VCaP (cell line): ENCODE results near the gene BCAR3.

Experiments used
- H3K27ac ChIP-seq: fragments of 450-650 bp; 2 replicates; pipeline ENCODE4 v1.5.1; 2017
- CTCF ChIP-seq: fragments of 450-650 bp; conservative IDR thresholded peaks from 2 replicates; pipeline ENCODE4 v1.5.1; 2017; ENCODE audit warnings: mild to moderate bottlenecking, moderate library complexity

The BCAR3 gene

DNA sequence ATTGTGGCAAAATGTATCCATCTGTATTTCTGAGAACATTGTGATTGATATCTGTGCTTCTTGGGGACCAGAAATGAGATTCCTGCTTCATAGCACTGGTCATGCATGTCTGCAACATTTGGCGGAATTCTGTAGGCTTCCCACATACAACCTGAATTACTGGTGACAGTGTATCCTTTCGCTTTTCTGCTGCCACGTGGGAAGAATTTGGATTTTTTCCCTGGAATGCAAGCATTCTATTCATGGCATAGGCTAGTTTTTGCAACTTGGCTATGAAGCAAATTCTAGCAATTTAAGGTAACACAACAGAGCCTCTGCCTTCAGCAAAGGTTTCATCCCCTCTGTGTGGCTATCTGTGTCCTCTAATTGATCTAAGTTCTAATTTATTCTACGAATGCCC lies 85.9 kb downstream of the BCAR3 start:
- H3K27ac ChIP-seq: peak overlapping the region; percentile 99; the same call in 1 of the 2 replicates
- TF ChIP-seq CTCF: no peak

DNA sequence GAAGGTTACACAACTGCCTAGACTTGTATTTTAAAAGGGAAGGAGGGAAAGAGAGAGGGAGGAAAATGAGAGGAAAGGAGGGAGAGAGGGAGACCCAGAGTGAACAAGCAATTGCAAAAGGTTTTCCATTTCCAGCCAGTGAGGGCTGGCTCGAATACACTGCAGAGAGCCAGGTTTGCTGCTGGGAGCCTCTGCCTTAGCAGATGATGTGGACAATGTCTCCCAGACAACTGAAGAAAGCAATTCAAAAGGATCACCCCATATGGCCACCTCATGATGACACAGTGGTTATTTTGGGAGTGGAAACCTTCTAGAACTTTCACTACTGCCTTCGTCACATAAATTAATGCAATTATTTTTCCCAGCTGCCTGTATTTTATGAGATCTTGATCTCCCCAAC lies 86.4 kb downstream of the BCAR3 start:
- H3K27ac ChIP-seq: peak overlapping the region; percentile 99; the same call in 1 of the 2 replicates
- TF ChIP-seq CTCF: no peak

GRCh38 chr1:93594603-93594880 lies 87.1 kb downstream of the BCAR3 start:
- H3K27ac ChIP-seq: peak overlapping the region; percentile 99; the same call in 1 of the 2 replicates

GRCh38 chr1:93593854-93594602 lies 87.6 kb downstream of the BCAR3 start:
- TF ChIP-seq CTCF: no peak
- H3K27ac ChIP-seq: peak overlapping the region; percentile 99

More at GRCh38 chr1:93594603-93594880, 87.1 kb downstream of the BCAR3 start:
- TF ChIP-seq CTCF: no peak

- no peak for TF ChIP-seq CTCF
- peak overlapping the region; percentile 99 for H3K27ac ChIP-seq
Measured at GRCh38 chr1:93592551-93592949, 89.1 kb downstream of the BCAR3 start.

DNA sequence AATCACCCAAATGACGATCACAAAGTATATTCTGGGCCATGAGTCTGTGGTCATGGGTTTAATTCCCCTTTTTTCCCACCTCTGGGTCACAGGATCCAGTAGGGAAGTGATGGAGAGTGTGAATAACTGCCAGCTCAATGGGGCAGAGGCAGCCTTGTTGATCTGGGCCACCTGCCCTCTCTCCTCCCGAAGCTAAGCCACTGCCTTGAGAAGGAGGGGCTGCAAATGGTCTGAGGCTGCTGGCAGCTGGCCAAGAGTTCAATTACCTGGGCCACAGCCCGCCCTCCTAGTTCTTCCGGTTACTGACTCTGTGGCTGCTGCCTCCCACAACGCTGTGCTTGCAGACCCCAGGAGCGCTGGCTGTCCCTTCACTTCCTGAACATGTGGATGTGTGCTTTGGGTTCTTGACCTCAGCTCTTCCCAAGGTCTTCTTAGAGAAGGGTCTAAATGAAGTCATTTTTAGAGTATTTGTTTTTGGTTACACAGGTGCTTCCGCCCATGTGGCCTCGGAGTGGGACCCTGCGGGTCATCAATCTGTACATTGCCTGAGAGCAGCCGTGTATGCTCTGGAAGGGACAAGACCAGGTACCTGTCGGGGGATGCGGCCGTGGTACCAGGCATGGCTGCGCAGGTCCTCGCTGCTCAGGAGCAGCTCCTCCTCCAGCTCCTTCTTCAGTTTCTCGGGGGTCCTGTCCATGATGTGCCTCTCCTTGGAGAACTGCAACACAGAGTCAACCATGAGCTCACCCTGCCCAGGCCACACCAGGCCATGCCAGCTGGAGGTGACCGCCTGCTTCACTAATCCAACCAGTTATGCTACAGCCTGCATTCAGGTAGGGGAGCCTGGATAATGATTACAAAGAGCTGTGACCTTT lies 89.7 kb downstream of the BCAR3 start:
- no peak for TF ChIP-seq CTCF
- peak overlapping the region; percentile 99 for H3K27ac ChIP-seq

DNA sequence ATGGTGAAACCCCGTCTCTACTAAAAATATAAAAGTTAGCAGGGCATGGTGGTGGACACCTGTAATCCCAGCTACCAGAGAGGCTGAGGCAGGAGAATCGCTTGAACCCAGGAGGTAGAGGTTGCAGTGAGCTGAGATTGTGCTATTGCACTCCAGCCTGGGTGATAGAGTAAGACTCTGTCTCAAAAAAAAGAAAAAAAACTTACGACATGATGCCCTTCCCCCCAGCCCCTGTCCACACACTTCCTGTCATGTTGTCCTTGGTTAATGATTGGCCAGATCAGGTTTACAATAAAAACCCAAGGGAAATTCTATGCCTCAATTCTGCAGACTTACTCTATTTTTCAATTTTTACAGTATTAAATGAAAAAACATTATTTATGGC lies 90.4 kb downstream of the BCAR3 start:
- peak overlapping the region; percentile 99 for H3K27ac ChIP-seq

GRCh38 chr1:93588955-93589354 lies 92.7 kb downstream of the BCAR3 start:
- H3K27ac ChIP-seq: peak overlapping the region; percentile 99; the same call in 1 of the 2 replicates
- no peak for TF ChIP-seq CTCF
